HepG2 (cell line): Measurements from ENCODE around the gene NT5C1A. TPM values are rescaled to one million over a fixed set of nuclear protein-coding genes. Genes with fewer than 3 reads are reported as not detected.
A peak's percentile ranks its signal among the peaks of the same experiment; 100 is the strongest.

Source experiments
- ATAC-seq: fragments of 200-7000 bp; cut with Tn5 transposase; 3 replicates; pipeline ENCODE4 v1.9.1; 2020; ENCODE audit warnings: mild to moderate bottlenecking, moderate library complexity
- BruUV-seq: library from RNA; stranded (reverse); fragments of 400-500 nt; replicated peaks from 2 replicates; lab custom pipeline; 2021; lab: Mats Ljungman, UMichigan
- CTCF ChIA-PET: fragments of 300-600 bp; formaldehyde crosslinking; extraction: SDS; loops from one replicate; lab custom pipeline; 2021; ENCODE audit warnings: low total read pairs, inconsistent platforms, low intra/inter-chr PET ratio; lab: Yijun Ruan, JAX
- POLR2A ChIA-PET: fragments of 350-600 bp; sonication (Branson Sonifier 250); formaldehyde crosslinking; loops from one replicate; lab custom pipeline; 2020; ENCODE audit warnings: antibody characterized with exemption, inconsistent platforms; lab: Yijun Ruan, JAX
- DNase-seq: peaks from one replicate; pipeline ENCODE4 v3.0.0-alpha.2; 2015; ENCODE audit warnings: low spot score
- FAIRE-seq: peaks from 3 replicates; lab custom pipeline; 2011; peaks lifted over from hg19 to GRCh38; lab: Jason Lieb, UNC
- H2AFZ ChIP-seq: one replicate; pipeline ENCODE4 v1.6.1; 2011; ENCODE audit warnings: low read length, inconsistent platforms
- H3K27ac ChIP-seq: fragments of 300-600 bp; 3 replicates; pipeline ENCODE4 v1.8.0; 2011; ENCODE audit warnings: mixed run types, mild to moderate bottlenecking, mixed read lengths, low read length, inconsistent platforms; ENCODE audit not compliant: insufficient read depth; ENCODE audit errors: extremely low read length
- H3K27me3 ChIP-seq, 2 experiments: fragments of 200-600 bp in 1 of 2; 2 replicates in 1 of 2; 3 replicates in 1 of 2; pipeline versions ENCODE4 v1.6.0 to v1.8.0; 2011; ENCODE audit warnings: low read length in 2 of 2, mild to moderate bottlenecking in 2 of 2, moderate library complexity in 2 of 2, inconsistent platforms in 1 of 2; ENCODE audit not compliant: insufficient read depth in 2 of 2, control insufficient read depth in 1 of 2
- H3K36me3 ChIP-seq, 2 experiments: fragments of 200-600 bp in 1 of 2; replicated peaks in 1 of 2; 2 replicates in 1 of 2; 3 replicates in 1 of 2; pipeline versions ENCODE4 v1.5.1 to v1.8.0; 2011; ENCODE audit warnings: low read length in 2 of 2, inconsistent platforms in 1 of 2; ENCODE audit not compliant: insufficient read depth in 2 of 2, control insufficient read depth in 1 of 2
- H3K4me1 ChIP-seq: 2 replicates; pipeline ENCODE4 v1.5.1; 2012; ENCODE audit warnings: low read length, inconsistent platforms; ENCODE audit not compliant: insufficient read depth
- H3K4me2 ChIP-seq: 2 replicates; pipeline ENCODE4 v1.6.0; 2011; ENCODE audit warnings: low read depth, low read length, inconsistent platforms
- H3K4me3 ChIP-seq, 3 experiments: fragments of 200-600 bp in 1 of 3; sonication (generic), shearing (Covaris generic) in 1 of 3; replicated peaks in 1 of 3; 2 replicates each; pipeline ENCODE4 v1.5.1; 2011 to 2016; ENCODE audit warnings: low read length in 3 of 3, inconsistent platforms in 2 of 3, low read depth in 2 of 3, mild to moderate bottlenecking in 2 of 3, control low read depth in 1 of 3, mixed read lengths in 1 of 3; ENCODE audit not compliant: insufficient read depth in 1 of 3
- H3K79me2 ChIP-seq: one replicate; pipeline ENCODE4 v1.6.1; 2011; ENCODE audit warnings: low read length, inconsistent platforms; ENCODE audit not compliant: insufficient read depth
- H3K9ac ChIP-seq: 2 replicates; pipeline ENCODE4 v1.6.0; 2011; ENCODE audit warnings: mild to moderate bottlenecking, low read depth, low read length, inconsistent platforms; ENCODE audit not compliant: insufficient read depth
- H3K9me3 ChIP-seq: 2 replicates; pipeline ENCODE4 v1.5.1; 2012; ENCODE audit warnings: mild to moderate bottlenecking, low read length
- H4K20me1 ChIP-seq: 2 replicates; pipeline ENCODE4 v1.6.0; 2011; ENCODE audit warnings: inconsistent platforms, mild to moderate bottlenecking, low read length, moderate library complexity; ENCODE audit not compliant: insufficient read depth
- BCL6 ChIP-seq: IDR thresholded peaks from 2 replicates; pipeline ENCODE4 v1.6.1; 2016; ENCODE audit warnings: missing genetic modification reagents, missing compliant biosample characterization
- BRCA1 ChIP-seq: sonication (generic); formaldehyde crosslinking; IDR thresholded peaks from 2 replicates; pipeline ENCODE4 v1.4.0; 2020; ENCODE audit warnings: missing genetic modification reagents
- KDM2A ChIP-seq: sonication (generic); formaldehyde crosslinking; IDR thresholded peaks from 2 replicates; pipeline ENCODE4 v1.4.0; 2020; ENCODE audit warnings: low read depth, missing genetic modification reagents, borderline replicate concordance
- NR3C1 ChIP-seq: sonication (generic); formaldehyde crosslinking; IDR thresholded peaks from 2 replicates; pipeline ENCODE4 v1.4.0; 2020; ENCODE audit warnings: missing genetic modification reagents
- PITX1 ChIP-seq: sonication (generic); formaldehyde crosslinking; IDR thresholded peaks from 2 replicates; pipeline ENCODE4 v1.5.1; 2020; ENCODE audit warnings: mild to moderate bottlenecking, missing genetic modification reagents
- RFX1 ChIP-seq: fragments of 450-650 bp; IDR thresholded peaks from 2 replicates; pipeline ENCODE4 v1.6.1; 2017
- SETDB1 ChIP-seq: sonication (generic); formaldehyde crosslinking; IDR thresholded peaks from 2 replicates; pipeline ENCODE4 v1.5.1; 2020; ENCODE audit warnings: missing genetic modification reagents, mild to moderate bottlenecking, borderline replicate concordance
- TMF1 ChIP-seq: sonication (generic); formaldehyde crosslinking; IDR thresholded peaks from 2 replicates; pipeline ENCODE4 v1.8.1; 2022; ENCODE audit warnings: low read depth, missing genetic modification reagents
- UBTF ChIP-seq: sonication (generic); formaldehyde crosslinking; IDR thresholded peaks from 2 replicates; pipeline ENCODE4 v1.4.0; 2020; ENCODE audit warnings: mild to moderate bottlenecking, missing genetic modification reagents
- ZFP41 ChIP-seq: sonication (generic); formaldehyde crosslinking; IDR thresholded peaks from 2 replicates; pipeline ENCODE4 v1.4.0; 2020; ENCODE audit warnings: mild to moderate bottlenecking, missing genetic modification reagents, borderline replicate concordance
- ZNF207 ChIP-seq: fragments of 450-650 bp; IDR thresholded peaks from 2 replicates; pipeline ENCODE4 v1.6.1; 2016; ENCODE audit warnings: antibody characterized with exemption, borderline replicate concordance
- ZNF501 ChIP-seq: sonication (generic); formaldehyde crosslinking; IDR thresholded peaks from 2 replicates; pipeline ENCODE4 v1.5.1; 2020; ENCODE audit warnings: mild to moderate bottlenecking, moderate library complexity, missing genetic modification reagents
- ZNF558 ChIP-seq: sonication (generic); formaldehyde crosslinking; IDR thresholded peaks from 2 replicates; pipeline ENCODE4 v1.9.0; 2022; ENCODE audit warnings: mild to moderate bottlenecking, missing genetic modification reagents, borderline replicate concordance
- ZNF609 ChIP-seq: sonication (generic); formaldehyde crosslinking; IDR thresholded peaks from 2 replicates; pipeline ENCODE4 v1.4.0; 2020; ENCODE audit warnings: mild to moderate bottlenecking, missing genetic modification reagents, borderline replicate concordance
- ZNF841 ChIP-seq: sonication (generic); formaldehyde crosslinking; IDR thresholded peaks from 2 replicates; pipeline ENCODE4 v1.8.1; 2023; ENCODE audit warnings: missing genetic modification reagents, borderline replicate concordance
- WGBS: methylation state at CpG from one replicate; pipeline ENCODE4 v1.1.6; 2017; ENCODE audit warnings: low lambda C conversion rate; 5-methylcytosine and 5-hydroxymethylcytosine counted together
- in situ Hi-C: cut with HindIII; loops from 2 replicates; pipeline ENCODE4 v1.10.0; 2017; ENCODE audit warnings: low pct_unique_long_range_greater_than_20kb; ENCODE audit not compliant: extremely low pct_ligation_motif_present
- intact Hi-C: fragments of 100-400 bp; cut with micrococcal nuclease; formaldehyde crosslinking; loops from one replicate; pipeline ENCODE4 v1.10.0; 2022; ENCODE audit not compliant: unreplicated experiment
- polyA plus RNA-seq, 8 experiments: library from polyadenylated mRNA; depleted of rRNA in 3 of 8; stranded (reverse) in 7 of 8; unstranded in 1 of 8; fragments of >200 nt; fragmentation: Illumina TruSeq in 4 of 8; extraction: Trizol in 4 of 8; gene quantifications; 2 replicates each; pipeline versions ENCODE4 v1.2.1 to v1.2.3, GENCODE V29; 2011 to 2016; ENCODE audit warnings: low read depth in 4 of 8, missing spikeins in 1 of 8, mixed read lengths in 1 of 8; ENCODE audit not compliant: insufficient read depth in 1 of 8
- total RNA-seq, 5 experiments: library from RNA; depleted of rRNA; stranded (reverse); fragments of >200 nt; fragmentation: Illumina TruSeq; extraction: Trizol; gene quantifications; 2 replicates each; pipeline ENCODE4 v1.2.3, GENCODE V29; 2016; ENCODE audit warnings: low read depth in 1 of 5
- TF ChIP-seq, protein P1 (sequence below): IDR thresholded peaks from 2 replicates; pipeline ENCODE4 v1.6.1; 2016; ENCODE audit warnings: control low read depth

Gene NT5C1A
- total and polyA plus RNA-seq, 2 of the 13 experiments (the other 11 are each of a cell fraction or from before 2014, with no cell fraction given), result not detected

DNA sequence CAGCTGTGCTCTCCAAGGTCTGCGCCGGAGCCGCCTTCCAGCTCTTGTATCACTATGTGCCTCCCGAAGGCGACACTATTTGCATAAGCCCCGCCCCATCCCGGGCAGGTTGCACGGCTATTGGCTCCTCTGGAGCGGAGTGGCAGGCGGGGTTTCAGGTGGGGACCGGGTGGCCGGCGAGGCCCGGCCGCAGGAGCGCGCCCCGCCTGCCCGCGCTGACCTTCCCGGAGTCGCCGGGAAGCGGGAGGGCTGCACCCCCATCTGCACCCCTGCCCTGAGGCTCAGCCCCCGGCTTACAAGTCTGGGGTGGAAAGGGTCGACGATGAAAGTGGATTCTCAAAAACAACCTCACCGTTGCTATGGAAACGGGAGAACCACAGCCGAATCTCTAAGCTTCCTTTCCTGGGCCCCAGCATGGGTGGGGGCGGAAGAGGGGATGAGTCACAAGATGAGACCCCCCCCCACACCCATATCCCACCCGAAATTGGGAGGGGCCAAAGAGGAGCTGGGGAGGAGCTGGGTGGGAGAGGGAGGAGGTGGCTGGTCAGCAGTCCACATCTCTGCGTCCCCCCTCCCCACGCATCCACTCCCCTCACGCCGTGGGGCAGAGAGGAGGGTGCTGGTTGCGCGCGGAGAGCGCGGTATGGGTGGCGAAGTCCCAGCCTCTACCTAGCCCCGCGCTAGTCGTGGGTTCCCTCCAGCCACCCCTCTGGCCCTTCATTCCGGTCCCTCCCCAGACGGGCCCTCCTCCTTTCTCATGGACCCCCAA, 19.7 kb upstream of the NT5C1A start, which contains the start of gene HPCAL4:
Gene HPCAL4 (minus strand): TSS at position 51 of the 769 bp plus-strand sequence. CDS start 6,830 bp downstream, outside the sequence.
- no peak for FAIRE-seq
- POLR2A ChIA-PET, result no interaction called here
- intact Hi-C loops, result no loop called here
- 0 out of 2 replicates have a peak, but pooled peaks have one; percentile 16 for TF ChIP-seq BCL6 (CRISPR knock-in tag)
- no peak for TF ChIP-seq ZNF558
- TF ChIP-seq TMF1, result no peak
- no peak for TF ChIP-seq NR3C1 (CRISPR knock-in tag)
- TF ChIP-seq UBTF (CRISPR knock-in tag), result peak; percentile 45; the same call in 1 of the 2 replicates
- peak; percentile 23; the same call in 1 of the 2 replicates for TF ChIP-seq KDM2A (CRISPR knock-in tag)
- no peak for TF ChIP-seq ZNF501 (CRISPR knock-in tag)
- TF ChIP-seq BRCA1 (CRISPR knock-in tag), result no peak
- TF ChIP-seq, protein P1, sequence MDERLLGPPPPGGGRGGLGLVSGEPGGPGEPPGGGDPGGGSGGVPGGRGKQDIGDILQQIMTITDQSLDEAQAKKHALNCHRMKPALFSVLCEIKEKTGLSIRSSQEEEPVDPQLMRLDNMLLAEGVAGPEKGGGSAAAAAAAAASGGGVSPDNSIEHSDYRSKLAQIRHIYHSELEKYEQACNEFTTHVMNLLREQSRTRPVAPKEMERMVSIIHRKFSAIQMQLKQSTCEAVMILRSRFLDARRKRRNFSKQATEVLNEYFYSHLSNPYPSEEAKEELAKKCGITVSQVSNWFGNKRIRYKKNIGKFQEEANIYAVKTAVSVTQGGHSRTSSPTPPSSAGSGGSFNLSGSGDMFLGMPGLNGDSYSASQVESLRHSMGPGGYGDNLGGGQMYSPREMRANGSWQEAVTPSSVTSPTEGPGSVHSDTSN (CRISPR knock-in tag), result peak; percentile 83
- TF ChIP-seq SETDB1 (CRISPR knock-in tag), result no peak
- TF ChIP-seq ZNF841, result no peak
- TF ChIP-seq RFX1, result peak; percentile 52
- no peak for TF ChIP-seq PITX1 (CRISPR knock-in tag)
- no peak for TF ChIP-seq ZNF609 (CRISPR knock-in tag)
- TF ChIP-seq ZNF207, result no peak
- TF ChIP-seq ZFP41, result no peak

More for the DNA sequence above, 19.7 kb upstream of the NT5C1A start, which contains the start of gene HPCAL4:
- in situ Hi-C loops, result no loop called here
- DNase-seq, result peak; percentile 72
- 33% methylated on average over 19 of the region's 47 CpGs for WGBS
- peak within 1 kb of the TSS in 1 of 3 experiments; percentile 43; a peak in 1 of 6 replicates for H3K4me3 ChIP-seq
- no peak within 1 kb of the TSS for H3K27ac ChIP-seq
- CTCF ChIA-PET, result no interaction called here
- no peaks in the 10 kb centered on the region for H3K9me3 ChIP-seq
- no peak within 1 kb of the TSS for H2AFZ ChIP-seq
- H3K4me1 ChIP-seq, result peaks cover 11% of the 10 kb centered on the region; the same call in 1 of the 2 replicates
- no peak within 1 kb of the TSS for H3K9ac ChIP-seq
- no peaks in the 10 kb centered on the region for H4K20me1 ChIP-seq
- peaks cover 11 to 49% of the 10 kb centered on the region in 2 experiments; a peak in 4 of 5 replicates for H3K27me3 ChIP-seq
- no TSS peak for BruUV-seq
- ATAC-seq, result peak; percentile 98
- peak within 1 kb of the TSS; percentile 69 for H3K4me2 ChIP-seq
- H3K79me2 ChIP-seq, result no peaks in the 10 kb centered on the region
- no peaks in the 10 kb centered on the region for H3K36me3 ChIP-seq
